Endothelial cell of umbilical vein (primary cell): Measurements from ENCODE around the gene TMC6. TPM values are rescaled to one million over a fixed set of nuclear protein-coding genes. Genes with fewer than 3 reads are reported as not detected.

ENCODE experiments used
- BruUV-seq: library from RNA; stranded (reverse); fragments of 400-500 nt; replicated peaks from 2 replicates; lab custom pipeline; 2021; lab: Mats Ljungman, UMichigan
- CTCF ChIA-PET: fragments of 300-600, 350-600 bp; sonication (Branson Sonifier 250); formaldehyde crosslinking; loops from one replicate; lab custom pipeline; 2021; ENCODE audit warnings: antibody characterized with exemption, inconsistent platforms; lab: Charles Lee
- POLR2A ChIA-PET: fragments of 300-600, 350-600 bp; sonication (Branson Sonifier 250); formaldehyde crosslinking; loops from one replicate; lab custom pipeline; 2021; ENCODE audit warnings: antibody characterized with exemption, inconsistent platforms; lab: Charles Lee
- DNase-seq: peaks from one replicate; pipeline ENCODE4 v3.0.0-alpha.2; 2011; ENCODE audit warnings: low read depth, low spot score
- FAIRE-seq: peaks from 2 replicates; lab custom pipeline; 2011; peaks lifted over from hg19 to GRCh38; lab: Jason Lieb, UNC
- H2AFZ ChIP-seq: 2 replicates; pipeline ENCODE4 v1.6.0; 2012; ENCODE audit warnings: low read depth, low read length, control low read depth, inconsistent platforms
- H3K27ac ChIP-seq: 2 replicates; pipeline ENCODE4 v1.5.1; 2011; ENCODE audit warnings: low read depth, mild to moderate bottlenecking, control low read depth, low read length, moderate library complexity; ENCODE audit not compliant: insufficient read depth
- H3K27me3 ChIP-seq, 2 experiments: 2 replicates each; pipeline versions ENCODE4 v1.6.0 to v1.6.1; 2011; ENCODE audit warnings: low read length in 2 of 2, mixed read lengths in 1 of 2; ENCODE audit not compliant: control insufficient read depth in 2 of 2, insufficient read depth in 2 of 2
- H3K36me3 ChIP-seq, 2 experiments: 2 replicates in 1 of 2; 3 replicates in 1 of 2; pipeline ENCODE4 v1.5.1; 2011; ENCODE audit warnings: low read length in 2 of 2, mild to moderate bottlenecking in 1 of 2, moderate library complexity in 1 of 2; ENCODE audit not compliant: control insufficient read depth in 2 of 2, insufficient read depth in 2 of 2; ENCODE audit errors: extremely low read depth in 1 of 2
- H3K4me1 ChIP-seq: 3 replicates; pipeline ENCODE4 v1.5.1; 2011; ENCODE audit warnings: mild to moderate bottlenecking, low read length; ENCODE audit not compliant: control insufficient read depth, insufficient read depth; ENCODE audit errors: extremely low read depth
- H3K4me2 ChIP-seq: 2 replicates; pipeline ENCODE4 v1.6.1; 2011; ENCODE audit warnings: low read length, control low read depth, mixed read lengths; ENCODE audit not compliant: insufficient read depth
- H3K4me3 ChIP-seq, 3 experiments: fragments of 200-600 bp in 1 of 3; sonication (generic), shearing (Covaris generic) in 1 of 3; replicated peaks in 1 of 3; 2 replicates each; pipeline ENCODE4 v1.5.1; 2011 to 2016; ENCODE audit warnings: control low read depth in 3 of 3, low read length in 3 of 3, mild to moderate bottlenecking in 2 of 3, inconsistent platforms in 1 of 3, low read depth in 1 of 3, moderate library complexity in 1 of 3; ENCODE audit not compliant: insufficient read depth in 1 of 3
- H3K79me2 ChIP-seq: 2 replicates; pipeline ENCODE4 v1.6.0; 2012; ENCODE audit warnings: low read length, inconsistent platforms; ENCODE audit not compliant: control insufficient read depth, insufficient read depth
- H3K9ac ChIP-seq: replicated peaks from 2 replicates; pipeline ENCODE3; 2011; ENCODE audit warnings: low read length, control low read depth; ENCODE audit not compliant: insufficient read depth; ENCODE audit errors: extremely low read depth
- H3K9me1 ChIP-seq: replicated peaks from 3 replicates; pipeline ENCODE4 v1.6.0; 2011; ENCODE audit warnings: mild to moderate bottlenecking, low read length; ENCODE audit not compliant: control insufficient read depth, insufficient read depth; ENCODE audit errors: extremely low read depth
- H3K9me3 ChIP-seq: replicated peaks from 2 replicates; pipeline ENCODE4 v1.5.1; 2012; ENCODE audit warnings: low read length, inconsistent platforms; ENCODE audit not compliant: control insufficient read depth, insufficient read depth
- H4K20me1 ChIP-seq: replicated peaks from 2 replicates; pipeline ENCODE3; 2011; ENCODE audit warnings: mild to moderate bottlenecking, low read length; ENCODE audit not compliant: control insufficient read depth, insufficient read depth; ENCODE audit errors: extremely low read depth
- CTCF ChIP-seq, 2 donors: IDR thresholded peaks; 1 replicate in 1 of 2; 2 replicates in 1 of 2; pipeline ENCODE4 v1.5.1; 2011; ENCODE audit warnings: low read length in 2 of 2, mild to moderate bottlenecking in 2 of 2, moderate library complexity in 2 of 2, control low read depth in 1 of 2, inconsistent platforms in 1 of 2, low read depth in 1 of 2; ENCODE audit not compliant: insufficient read depth in 1 of 2; ENCODE audit errors: extremely low read depth in 1 of 2
- EZH2 ChIP-seq: IDR thresholded peaks from 2 replicates; pipeline ENCODE4 v1.6.1; 2012; ENCODE audit warnings: borderline replicate concordance, low read depth, mild to moderate bottlenecking, moderate library complexity, low read length, inconsistent platforms; ENCODE audit not compliant: severe bottlenecking
- FOS ChIP-seq: IDR thresholded peaks from 2 replicates; pipeline ENCODE4 v1.6.1; 2011; ENCODE audit warnings: mild to moderate bottlenecking, low read length, moderate library complexity, borderline replicate concordance; ENCODE audit not compliant: insufficient read depth
- GATA2 ChIP-seq: IDR thresholded peaks from 2 replicates; pipeline ENCODE4 v1.7.0; 2011; ENCODE audit warnings: low read depth, mild to moderate bottlenecking, moderate library complexity, mixed read lengths, low read length; ENCODE audit not compliant: insufficient read length, insufficient read depth
- JUN ChIP-seq: IDR thresholded peaks from 2 replicates; pipeline ENCODE4 v1.6.1; 2011; ENCODE audit warnings: borderline replicate concordance, low read depth; ENCODE audit not compliant: insufficient read length, insufficient read depth
- MAX ChIP-seq: IDR thresholded peaks from 2 replicates; pipeline ENCODE4 v1.6.1; 2011; ENCODE audit not compliant: insufficient read depth, insufficient read length
- MYC ChIP-seq: IDR thresholded peaks from one replicate; pipeline ENCODE4 v1.6.1; 2011; ENCODE audit warnings: mild to moderate bottlenecking, low read depth, low read length
- POLR2A ChIP-seq: IDR thresholded peaks from 2 replicates; pipeline ENCODE4 v1.6.1; 2012; ENCODE audit warnings: low read depth, mild to moderate bottlenecking, control low read depth, low read length
- POLR2AphosphoS5 ChIP-seq: IDR thresholded peaks from 2 replicates; pipeline ENCODE4 v1.6.1; 2012; ENCODE audit warnings: low read depth, mild to moderate bottlenecking, control low read depth, low read length, moderate library complexity; ENCODE audit not compliant: insufficient read depth
- dilution Hi-C: fragments of 300-500 bp; cut with MboI; formaldehyde crosslinking; loops from one replicate; pipeline ENCODE4 v1.15.0; 2019; ENCODE audit warnings: low sequenced_read_pairs; ENCODE audit not compliant: extremely low pct_ligation_motif_present
- intact Hi-C: fragments of 100-400 bp; cut with micrococcal nuclease; formaldehyde crosslinking; loops from one replicate; pipeline ENCODE4 v1.10.0; 2022
- polyA plus RNA-seq, 4 experiments: library from polyadenylated mRNA; depleted of rRNA in 3 of 4; stranded (reverse) in 3 of 4; unstranded in 1 of 4; fragments of >200 nt; gene quantifications; 2 replicates each; pipeline versions ENCODE4 v1.2.1 to v1.2.3, GENCODE V29; 2011 to 2012; ENCODE audit warnings: missing spikeins in 1 of 4
- total RNA-seq: library from RNA; stranded (reverse); gene quantifications from 2 replicates; pipeline ENCODE4 v1.2.3, GENCODE V29; 2021

TMC6 gene
- total and polyA plus RNA-seq, 2 donors (not counting 3 experiments of a cell fraction or from before 2014, with no cell fraction given): 23.2 to 72.4 TPM

GRCh38 chr17:78138204-78139060, 9.9 kb upstream of the TMC6 start:
- Histone ChIP-seq H3K9ac (no peak overlapping the region), H2AFZ (no peak overlapping the region), H3K9me1 (no peaks in the 10 kb centered on the region), H3K4me2 (no peak overlapping the region), H3K36me3 (no peaks in the 10 kb centered on the region), H4K20me1 (no peaks in the 10 kb centered on the region), H3K9me3 (no peaks in the 10 kb centered on the region), H3K4me3 (no peak overlapping the region), H3K4me1 (peaks cover 14% of the 10 kb centered on the region), H3K27ac (no peak overlapping the region), H3K27me3 (no peaks in the 10 kb centered on the region), H3K79me2 (no peaks in the 10 kb centered on the region)
- DNase-seq (no peak), FAIRE-seq (no peak)
- TF ChIP-seq FOS: no peak
- no peak for TF ChIP-seq CTCF (IDR thresholded peaks at IDR 0.05; ENCODE audit: extremely low read depth in 1 of 2, insufficient read depth in 1 of 2, low read depth in 1 of 2, low read length in 2 of 2)
- TF ChIP-seq POLR2AphosphoS5: no peak
- TF ChIP-seq MAX: no peak
- TF ChIP-seq JUN: no peak
- TF ChIP-seq POLR2A: no peak
- no peak for TF ChIP-seq MYC
- TF ChIP-seq GATA2: no peak
- no peak for TF ChIP-seq EZH2
- intact Hi-C loops (no loop called here), dilution Hi-C loops (no loop called here)
- ChIA-PET CTCF (interaction anchor here (0.8 to 1.3 kb wide), 6 partner anchors 11 to 124 kb away, joined by 3 to 5 read pairs (median 4); no protein-coding TSS in a partner anchor), POLR2A (no interaction called here)
- no TSS peak for BruUV-seq
